Measurements from ENCODE around the gene RITA1.

DNA sequence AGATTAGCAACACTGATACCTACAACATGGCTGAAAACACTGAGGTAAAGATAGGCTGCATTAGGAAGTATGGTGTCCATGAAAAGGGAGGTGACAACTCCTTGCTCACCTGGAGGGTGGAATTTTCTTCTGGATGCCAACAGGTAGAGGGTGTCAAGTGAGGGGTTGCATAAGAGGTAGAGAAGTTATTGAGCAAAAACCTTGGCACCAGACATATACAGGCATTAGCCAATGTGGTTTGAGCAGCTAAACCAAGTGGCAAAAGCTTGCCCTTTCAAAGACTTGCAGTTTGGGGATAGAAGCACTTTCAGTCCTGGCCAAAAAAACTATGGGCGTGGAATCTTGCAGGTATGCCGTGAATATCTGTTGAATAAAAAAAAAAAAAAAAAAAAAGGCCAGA, 3.8 kb downstream of the RITA1 start:
- TF ChIP-seq, protein P1, sequence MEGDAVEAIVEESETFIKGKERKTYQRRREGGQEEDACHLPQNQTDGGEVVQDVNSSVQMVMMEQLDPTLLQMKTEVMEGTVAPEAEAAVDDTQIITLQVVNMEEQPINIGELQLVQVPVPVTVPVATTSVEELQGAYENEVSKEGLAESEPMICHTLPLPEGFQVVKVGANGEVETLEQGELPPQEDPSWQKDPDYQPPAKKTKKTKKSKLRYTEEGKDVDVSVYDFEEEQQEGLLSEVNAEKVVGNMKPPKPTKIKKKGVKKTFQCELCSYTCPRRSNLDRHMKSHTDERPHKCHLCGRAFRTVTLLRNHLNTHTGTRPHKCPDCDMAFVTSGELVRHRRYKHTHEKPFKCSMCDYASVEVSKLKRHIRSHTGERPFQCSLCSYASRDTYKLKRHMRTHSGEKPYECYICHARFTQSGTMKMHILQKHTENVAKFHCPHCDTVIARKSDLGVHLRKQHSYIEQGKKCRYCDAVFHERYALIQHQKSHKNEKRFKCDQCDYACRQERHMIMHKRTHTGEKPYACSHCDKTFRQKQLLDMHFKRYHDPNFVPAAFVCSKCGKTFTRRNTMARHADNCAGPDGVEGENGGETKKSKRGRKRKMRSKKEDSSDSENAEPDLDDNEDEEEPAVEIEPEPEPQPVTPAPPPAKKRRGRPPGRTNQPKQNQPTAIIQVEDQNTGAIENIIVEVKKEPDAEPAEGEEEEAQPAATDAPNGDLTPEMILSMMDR (IDR thresholded peaks at IDR 0.05; ENCODE audit: low read depth, low read length, missing input control), result no peak
- no peak for TF ChIP-seq RAD21 (IDR thresholded peaks at IDR 0.05)
- TF ChIP-seq JUND (IDR thresholded peaks at IDR 0.05), result no peak
- peak; percentile 13 for TF ChIP-seq YY1 (IDR thresholded peaks at IDR 0.05)
- TF ChIP-seq RXRA (IDR thresholded peaks at IDR 0.05), result peak in 1 of 2 donors; percentile 20
- no peak for TF ChIP-seq GABPA (IDR thresholded peaks at IDR 0.05 in 1 of 2, conservative IDR thresholded peaks at IDR 0.05 in 1 of 2)
- TF ChIP-seq, protein P2, sequence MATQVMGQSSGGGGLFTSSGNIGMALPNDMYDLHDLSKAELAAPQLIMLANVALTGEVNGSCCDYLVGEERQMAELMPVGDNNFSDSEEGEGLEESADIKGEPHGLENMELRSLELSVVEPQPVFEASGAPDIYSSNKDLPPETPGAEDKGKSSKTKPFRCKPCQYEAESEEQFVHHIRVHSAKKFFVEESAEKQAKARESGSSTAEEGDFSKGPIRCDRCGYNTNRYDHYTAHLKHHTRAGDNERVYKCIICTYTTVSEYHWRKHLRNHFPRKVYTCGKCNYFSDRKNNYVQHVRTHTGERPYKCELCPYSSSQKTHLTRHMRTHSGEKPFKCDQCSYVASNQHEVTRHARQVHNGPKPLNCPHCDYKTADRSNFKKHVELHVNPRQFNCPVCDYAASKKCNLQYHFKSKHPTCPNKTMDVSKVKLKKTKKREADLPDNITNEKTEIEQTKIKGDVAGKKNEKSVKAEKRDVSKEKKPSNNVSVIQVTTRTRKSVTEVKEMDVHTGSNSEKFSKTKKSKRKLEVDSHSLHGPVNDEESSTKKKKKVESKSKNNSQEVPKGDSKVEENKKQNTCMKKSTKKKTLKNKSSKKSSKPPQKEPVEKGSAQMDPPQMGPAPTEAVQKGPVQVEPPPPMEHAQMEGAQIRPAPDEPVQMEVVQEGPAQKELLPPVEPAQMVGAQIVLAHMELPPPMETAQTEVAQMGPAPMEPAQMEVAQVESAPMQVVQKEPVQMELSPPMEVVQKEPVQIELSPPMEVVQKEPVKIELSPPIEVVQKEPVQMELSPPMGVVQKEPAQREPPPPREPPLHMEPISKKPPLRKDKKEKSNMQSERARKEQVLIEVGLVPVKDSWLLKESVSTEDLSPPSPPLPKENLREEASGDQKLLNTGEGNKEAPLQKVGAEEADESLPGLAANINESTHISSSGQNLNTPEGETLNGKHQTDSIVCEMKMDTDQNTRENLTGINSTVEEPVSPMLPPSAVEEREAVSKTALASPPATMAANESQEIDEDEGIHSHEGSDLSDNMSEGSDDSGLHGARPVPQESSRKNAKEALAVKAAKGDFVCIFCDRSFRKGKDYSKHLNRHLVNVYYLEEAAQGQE (IDR thresholded peaks at IDR 0.05), result no peak
